Measurements from ENCODE around the gene ROBO1.

GRCh38 chr3:79661896-79662295, 105.9 kb downstream of the ROBO1 start:
- TF ChIP-seq CTCF (IDR thresholded peaks at IDR 0.05) (no peak), EZH2 (IDR thresholded peaks at IDR 0.05; ENCODE audit: borderline replicate concordance, insufficient read depth, low read depth, low read length, poor library complexity, severe bottlenecking) (no peak)

Data from B cell (primary cell).